Kasumi-1 (cell line): ENCODE data around the gene SH3BGRL3.
"Not testable (repeated sequence)": the region's sequence is repeated elsewhere in the genome, so short reads cannot be mapped to it uniquely, and the experiment has no call there.

Experiments
- DNase-seq, 2 experiments: peaks; one replicate each; lab custom pipeline; 2025; lab: John Stamatoyannopoulos, UW

The SH3BGRL3 gene

DNA sequence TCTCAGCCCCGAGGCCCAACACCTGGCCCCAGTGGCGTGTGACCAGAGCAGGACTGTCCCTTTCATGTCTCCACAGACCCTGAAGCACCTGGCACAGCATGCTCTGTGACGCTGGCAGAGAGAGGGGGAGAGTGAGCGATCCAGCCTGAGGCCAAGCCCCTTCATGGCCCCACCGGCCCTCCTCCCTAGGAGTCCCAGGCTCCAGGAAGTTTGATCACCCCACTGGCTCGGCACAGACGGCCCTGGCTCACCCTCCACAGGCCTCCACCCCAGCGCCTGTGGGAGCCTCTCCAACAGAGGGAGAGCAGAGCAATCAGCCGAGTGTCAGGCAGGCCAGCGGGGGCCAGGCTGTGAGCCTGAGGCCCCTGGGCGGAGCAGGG, 11.0 kb downstream of the SH3BGRL3 start:
- no peak for DNase-seq

DNA sequence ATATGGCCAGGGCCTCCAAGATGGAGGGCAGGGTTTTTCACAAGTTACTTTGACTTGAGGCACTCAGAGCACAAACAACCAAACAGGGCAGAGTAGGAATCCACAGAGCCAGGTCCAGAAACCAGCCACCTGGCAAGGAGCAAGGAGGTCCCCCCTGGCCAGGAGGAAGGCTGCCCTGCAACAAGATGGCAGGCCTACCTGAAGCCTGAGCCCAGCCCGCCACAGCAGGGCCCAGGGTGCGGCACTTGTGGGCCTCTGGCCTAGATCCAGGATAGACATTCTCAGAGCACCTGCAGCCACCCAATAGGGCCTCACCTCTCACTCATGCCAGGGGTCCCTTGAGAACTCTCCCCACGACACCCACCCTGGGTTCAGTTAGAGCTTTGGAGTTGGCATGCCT, 11.5 kb downstream of the SH3BGRL3 start:
- no peak for DNase-seq

GRCh38 chr1:26291939-26292338, 12.1 kb downstream of the SH3BGRL3 start:
- no peak for DNase-seq

GRCh38 chr1:26292735-26293134, 12.8 kb downstream of the SH3BGRL3 start:
- not testable (repeated sequence) for DNase-seq

GRCh38 chr1:26293911-26294463, 14.1 kb downstream of the SH3BGRL3 start:
- DNase-seq, result no peak

GRCh38 chr1:26295194-26296138, 15.6 kb downstream of the SH3BGRL3 start:
- no peak for DNase-seq

DNA sequence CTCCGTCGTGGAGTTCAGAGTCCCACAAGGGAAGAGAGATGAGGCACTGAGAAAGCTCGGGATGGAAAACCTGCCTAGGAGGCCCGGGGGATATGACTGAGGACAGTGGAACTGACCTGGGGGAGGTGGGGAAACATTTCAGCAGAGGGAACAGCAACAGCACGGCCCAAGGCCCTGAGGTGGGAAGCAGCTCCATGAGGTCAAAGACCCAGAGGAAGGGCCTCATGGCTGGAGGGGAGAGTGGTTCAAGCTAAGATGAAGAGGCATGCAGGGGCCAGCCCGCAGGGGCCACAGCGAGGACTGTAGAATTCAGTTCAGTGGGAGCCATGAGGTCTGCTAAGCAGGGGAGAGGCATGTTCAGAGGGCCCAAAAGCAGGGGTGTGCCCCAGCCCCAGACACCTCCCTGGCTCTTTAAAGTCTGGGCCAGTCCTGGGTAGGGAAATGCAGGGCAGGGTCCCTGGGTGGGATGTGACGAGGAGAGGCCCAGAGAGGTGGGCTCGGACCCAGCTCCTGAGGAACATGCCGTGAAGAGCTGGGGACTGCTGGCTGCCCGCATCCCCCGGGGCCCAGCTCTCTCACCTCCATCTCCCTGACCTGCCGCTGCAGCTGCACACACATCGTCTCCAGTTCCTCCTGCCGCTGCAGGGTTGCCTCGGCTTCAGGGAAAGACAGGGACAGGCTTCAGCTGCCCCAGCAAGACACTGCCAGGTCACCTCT, 16.6 kb downstream of the SH3BGRL3 start:
- no peak for DNase-seq

- no peak for DNase-seq
These were observed 17.3 kb downstream of the SH3BGRL3 start for GRCh38 chr1:26297057-26297790.

DNA sequence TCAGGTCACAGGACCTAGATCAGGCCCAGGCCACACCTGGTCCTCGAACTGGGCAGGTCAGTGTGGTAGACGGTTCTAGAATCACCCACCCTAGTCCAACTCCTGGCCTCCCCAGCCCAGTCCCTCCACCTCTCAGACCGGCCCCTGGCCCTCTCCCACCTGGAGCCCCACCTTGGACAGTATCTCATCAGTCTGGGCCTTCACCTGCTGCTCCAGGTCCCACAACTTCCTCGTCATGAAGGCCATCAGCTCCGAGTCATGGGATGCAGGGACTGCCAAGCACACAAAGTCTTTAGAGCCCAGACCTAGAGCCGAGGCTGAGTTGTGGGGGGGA, 17.9 kb downstream of the SH3BGRL3 start:
- no peak for DNase-seq

DNA sequence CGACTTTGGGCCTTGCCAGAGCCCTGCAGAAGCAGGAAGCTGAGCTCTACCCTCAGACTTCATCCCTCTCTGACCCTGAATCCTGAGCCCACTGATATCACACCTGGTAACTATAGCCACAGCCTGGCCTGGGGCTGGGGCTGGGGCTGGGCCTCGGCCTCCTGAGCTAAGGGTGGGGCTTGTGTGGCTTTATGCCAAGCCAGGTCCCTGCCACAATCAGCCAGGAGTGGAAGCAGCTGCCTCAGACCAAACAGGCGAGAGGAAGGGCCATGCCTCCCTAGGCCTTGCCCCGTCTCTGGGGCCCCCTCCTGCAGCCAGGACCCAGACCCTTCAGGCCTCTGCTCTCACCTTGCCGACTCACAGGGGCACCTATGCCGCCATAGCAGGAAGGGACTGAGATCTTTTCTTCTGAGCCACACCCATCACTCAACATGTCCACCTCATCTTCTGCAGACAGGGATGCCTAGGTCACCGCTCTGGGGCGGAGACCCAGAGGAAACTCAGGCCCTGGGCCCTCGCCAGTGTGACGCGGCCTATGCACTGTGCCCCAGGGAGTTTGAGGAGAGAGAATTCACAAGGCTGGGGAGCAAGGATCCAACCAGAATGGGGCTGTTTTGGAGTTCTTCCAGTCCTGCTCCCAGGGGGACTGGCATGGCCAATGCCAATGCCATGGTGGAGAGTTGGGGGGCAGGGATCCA, 20.8 kb downstream of the SH3BGRL3 start:
- no peak for DNase-seq

- no peak for DNase-seq
These were observed 23.0 kb downstream of the SH3BGRL3 start for GRCh38 chr1:26302733-26303405.

- no peak for DNase-seq
These were observed 25.9 kb downstream of the SH3BGRL3 start for GRCh38 chr1:26305667-26306289.

GRCh38 chr1:26306290-26307229, 26.7 kb downstream of the SH3BGRL3 start, which contains the start of gene UBXN11:
UBXN11 (minus strand) TSS chr1:26306636; CDS start chr1:26302883, 3,753 bp downstream.
- DNase-seq, result peak; percentile 83 to 85

- no peak for DNase-seq
These were observed 27.5 kb downstream of the SH3BGRL3 start for GRCh38 chr1:26307363-26307781.

DNA sequence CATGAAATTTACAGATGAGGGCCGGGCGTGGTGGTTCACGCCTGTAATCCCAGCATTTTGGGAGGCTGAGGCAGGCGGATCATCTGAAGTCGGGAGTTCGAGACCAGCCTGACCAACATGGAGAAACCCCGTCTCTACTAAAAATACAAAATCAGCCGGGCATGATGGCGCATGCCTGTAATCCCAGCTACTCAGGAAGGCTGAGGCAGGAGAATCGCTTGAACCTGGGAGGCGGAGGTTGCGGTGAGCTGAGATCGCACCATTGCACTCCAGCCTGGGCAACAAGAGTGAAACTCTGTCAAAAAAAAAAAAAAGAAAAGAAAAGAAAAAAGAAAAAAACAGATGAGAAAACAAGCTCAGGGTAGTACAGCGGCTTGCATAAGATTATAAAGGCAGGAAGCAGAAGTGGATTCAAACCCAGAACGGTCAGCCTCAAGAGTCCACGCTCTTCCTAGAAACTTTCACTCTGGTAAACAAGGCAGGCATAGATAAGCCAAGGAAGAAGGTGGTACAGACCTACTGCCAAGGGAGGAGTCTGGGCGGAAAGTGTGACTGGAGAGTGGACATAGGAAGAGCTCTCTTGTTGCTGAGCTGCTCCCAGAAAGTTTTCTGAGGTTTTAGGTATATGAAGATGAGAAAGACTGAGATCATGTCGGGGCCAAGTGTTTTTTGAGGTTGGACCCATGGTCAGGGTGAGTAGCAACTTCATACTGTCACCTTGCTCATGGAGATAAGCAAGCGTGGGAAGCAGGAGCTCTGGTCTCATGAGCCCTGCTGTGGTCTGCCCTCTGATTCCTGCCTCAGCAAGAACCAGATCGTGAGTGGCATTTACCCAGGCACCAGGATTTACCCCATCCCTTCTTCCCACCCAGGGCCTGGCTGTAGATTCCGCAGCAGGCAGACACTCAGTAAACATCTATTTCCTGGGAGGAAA, 28.3 kb downstream of the SH3BGRL3 start:
- not testable (repeated sequence) for DNase-seq

- no peak for DNase-seq
These were observed 34.6 kb downstream of the SH3BGRL3 start for GRCh38 chr1:26314501-26314900.

- DNase-seq, result no peak
These were observed 36.3 kb downstream of the SH3BGRL3 start for GRCh38 chr1:26315874-26316850.
